GM18498 (cell line): Measurements from ENCODE around the gene MANBA.

Source experiments
- ATAC-seq: cut with Tn5 transposase; IDR thresholded peaks from one replicate; pipeline ENCODE4 v1.9.1; 2021; ENCODE audit warnings: mild to moderate bottlenecking, moderate library complexity; ENCODE audit not compliant: unreplicated experiment

The MANBA gene

GRCh38 chr4:102598762-102599374, 161.9 kb downstream of the MANBA start:
- peak; percentile 51 for ATAC-seq

GRCh38 chr4:102598086-102598761, 162.5 kb downstream of the MANBA start:
- ATAC-seq, result peak; percentile 74

GRCh38 chr4:102596532-102596931, 164.2 kb downstream of the MANBA start:
- no peak for ATAC-seq

GRCh38 chr4:102594000-102594399, 166.8 kb downstream of the MANBA start:
- no peak for ATAC-seq

GRCh38 chr4:102593147-102593546, 167.6 kb downstream of the MANBA start:
- ATAC-seq, result no peak

- no peak for ATAC-seq
Observed at GRCh38 chr4:102592256-102592655, 168.5 kb downstream of the MANBA start.

DNA sequence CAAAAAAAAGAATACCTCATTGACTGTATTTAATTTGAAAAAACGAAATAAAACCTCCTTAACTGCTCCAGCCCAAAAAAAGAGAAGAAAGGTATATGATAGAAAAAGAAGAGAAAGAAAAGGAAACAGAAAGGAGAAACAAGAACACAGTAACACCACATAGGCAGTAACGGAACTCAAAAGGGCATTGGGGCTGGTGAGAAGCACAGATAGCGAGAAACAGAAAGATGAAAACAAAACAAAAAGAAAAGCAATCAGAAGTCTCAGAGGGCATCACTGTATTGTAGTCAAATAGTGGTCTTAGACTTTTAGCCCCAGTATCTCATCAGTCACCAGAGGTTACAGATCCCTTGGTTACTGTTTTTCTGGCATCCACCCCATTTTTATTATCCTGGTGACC, 171.0 kb downstream of the MANBA start:
- peak; percentile 62 for ATAC-seq

DNA sequence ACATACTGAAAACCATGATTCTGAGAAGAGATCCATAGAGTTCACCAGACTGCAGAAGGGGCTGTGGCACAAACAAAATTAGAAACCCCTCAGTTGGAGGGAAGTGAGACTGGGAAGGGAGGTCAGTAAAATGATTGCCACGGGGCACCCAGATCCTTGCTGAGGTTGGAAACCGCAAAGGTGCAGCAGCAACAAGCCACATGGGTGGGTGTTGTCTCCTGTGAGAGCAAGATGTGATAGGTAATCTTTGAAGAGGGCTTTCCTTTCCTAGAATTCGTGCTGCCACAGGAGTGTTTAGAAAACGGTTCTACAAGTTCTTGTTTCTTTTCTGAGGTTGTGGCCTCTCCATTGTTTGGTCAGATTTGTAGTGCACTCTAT, 174.1 kb downstream of the MANBA start:
- peak; percentile 41 for ATAC-seq

DNA sequence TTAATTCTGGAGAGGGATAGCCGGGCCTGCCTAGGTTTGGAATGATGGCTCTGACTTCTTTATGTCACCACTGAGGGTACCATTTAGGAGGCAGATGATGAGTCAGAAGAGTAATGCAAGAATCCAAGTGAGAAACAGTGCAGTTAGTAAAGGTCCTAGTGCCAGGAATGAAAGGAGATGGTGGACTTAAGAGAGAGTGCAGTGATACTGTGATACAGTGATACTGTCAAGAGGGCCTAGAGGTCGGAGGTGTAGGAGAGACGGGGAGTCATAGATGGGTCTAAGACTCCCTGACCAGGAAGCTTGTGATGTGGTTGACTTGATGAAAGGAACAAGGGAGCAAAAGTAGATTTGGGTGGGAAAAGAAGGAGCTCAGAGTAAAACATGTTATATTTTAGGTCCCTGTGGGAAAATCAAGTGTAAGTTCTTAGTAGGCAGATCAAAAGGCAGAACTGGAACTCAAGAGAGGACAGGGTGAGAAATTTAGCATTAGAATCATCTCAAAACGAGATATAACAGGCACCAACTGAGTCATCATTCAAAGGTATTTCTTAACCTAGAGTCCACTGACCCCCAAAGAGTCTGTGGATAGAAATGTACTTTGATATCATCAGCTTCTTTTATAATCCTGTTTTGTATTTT, 174.6 kb downstream of the MANBA start:
- ATAC-seq, result peak; percentile 35

DNA sequence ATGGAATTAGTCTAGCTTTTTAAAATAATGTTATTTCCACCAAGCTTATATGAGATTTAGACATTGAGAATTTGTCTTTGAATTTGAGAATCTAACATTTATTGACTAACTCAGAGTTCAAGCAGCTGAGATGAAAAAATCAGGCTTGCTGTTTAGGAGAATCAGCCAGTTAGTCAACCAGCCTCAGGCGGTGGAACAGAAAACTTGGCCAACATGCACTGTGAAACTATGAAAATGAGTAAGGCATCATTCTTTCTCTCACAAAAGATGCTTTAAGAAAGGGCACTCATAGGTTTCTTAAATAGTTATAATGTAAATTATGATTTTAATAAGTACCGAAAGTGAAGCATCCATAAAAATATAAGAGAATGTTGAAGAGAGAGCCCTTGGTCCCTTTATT, 175.4 kb downstream of the MANBA start:
- ATAC-seq, result peak; percentile 45

- no peak for ATAC-seq
Observed at GRCh38 chr4:102584091-102584490, 176.7 kb downstream of the MANBA start.
